ENCODE results near the gene EXOC7.
"Not testable (repeated sequence)": the region's sequence is repeated elsewhere in the genome, so short reads cannot be mapped to it uniquely, and the experiment has no call there.

EXOC7 gene

GRCh38 chr17:76071531-76072147 is 31.9 kb downstream of the EXOC7 start:
- no peak for DNase-seq

GRCh38 chr17:76065775-76066174 is 37.8 kb downstream of the EXOC7 start:
- no peak for DNase-seq

- DNase-seq, result no peak
Observed at GRCh38 chr17:76063875-76064546, 39.6 kb downstream of the EXOC7 start.

GRCh38 chr17:76058264-76058663 is 45.3 kb downstream of the EXOC7 start:
- DNase-seq, result not testable (repeated sequence)

GRCh38 chr17:76056882-76057281 is 46.7 kb downstream of the EXOC7 start:
- no peak for DNase-seq

GRCh38 chr17:76054112-76054476 is 49.5 kb downstream of the EXOC7 start:
- peak; percentile 26 for DNase-seq

- peak; percentile 57 for DNase-seq
Observed at GRCh38 chr17:76053246-76054111, 50.1 kb downstream of the EXOC7 start.

GRCh38 chr17:76051561-76051960 is 52.0 kb downstream of the EXOC7 start:
- DNase-seq, result no peak

- peak; percentile 12 for DNase-seq
Observed at GRCh38 chr17:76050538-76051467, 52.8 kb downstream of the EXOC7 start.

- no peak for DNase-seq
Observed at GRCh38 chr17:76049836-76050537, 53.6 kb downstream of the EXOC7 start.

GRCh38 chr17:76049239-76049638 is 54.3 kb downstream of the EXOC7 start:
- DNase-seq, result no peak

- DNase-seq, result peak; percentile 69
Observed at GRCh38 chr17:76048711-76049110, 54.9 kb downstream of the EXOC7 start.

- no peak for DNase-seq
Observed at GRCh38 chr17:76048025-76048605, 55.5 kb downstream of the EXOC7 start.

GRCh38 chr17:76046064-76046463 is 57.5 kb downstream of the EXOC7 start:
- no peak for DNase-seq

- DNase-seq, result not testable (repeated sequence)
Observed at GRCh38 chr17:76044475-76045007, 59.0 kb downstream of the EXOC7 start.

- DNase-seq, result not testable (repeated sequence)
Observed at GRCh38 chr17:76042868-76043267, 60.7 kb downstream of the EXOC7 start.

GRCh38 chr17:76040376-76040775 is 63.2 kb downstream of the EXOC7 start:
- no peak for DNase-seq

- peak; percentile 11 for DNase-seq
Observed at GRCh38 chr17:76039121-76039520, 64.5 kb downstream of the EXOC7 start.

GRCh38 chr17:76038050-76038449 is 65.5 kb downstream of the EXOC7 start:
- DNase-seq, result peak; percentile 21

GRCh38 chr17:76036497-76037261 is 66.9 kb downstream of the EXOC7 start:
- DNase-seq, result no peak

Measured in fibroblast of skin of right biceps (primary cell).